GM19043 (cell line): ENCODE measurements around the gene FAM124B.

ENCODE experiments used
- ATAC-seq: cut with Tn5 transposase; IDR thresholded peaks from one replicate; pipeline ENCODE4 v1.9.1; 2021; ENCODE audit warnings: low read depth; ENCODE audit not compliant: unreplicated experiment

FAM124B gene

DNA sequence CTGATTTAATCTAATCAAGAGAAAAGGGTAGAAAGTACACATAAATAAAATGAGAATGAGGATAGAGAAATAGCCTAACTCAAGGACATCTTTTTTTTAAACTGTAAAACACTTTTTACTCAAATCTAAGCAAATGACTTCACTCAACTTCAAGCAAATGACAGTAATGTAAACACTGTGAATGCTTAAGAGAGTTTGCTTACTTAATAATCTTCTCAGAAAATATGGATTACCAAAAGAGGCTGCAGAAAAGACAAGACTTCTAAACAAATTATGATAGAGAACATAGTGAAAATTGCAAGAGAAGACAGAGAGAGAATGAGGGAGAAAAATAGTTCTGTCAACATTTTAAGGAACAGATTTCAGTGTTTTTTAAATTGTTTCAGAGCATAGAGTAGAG, 52.5 kb downstream of the FAM124B start:
- ATAC-seq = no peak

GRCh38 chr2:224347176-224348051, 54.5 kb downstream of the FAM124B start:
- ATAC-seq = no peak

DNA sequence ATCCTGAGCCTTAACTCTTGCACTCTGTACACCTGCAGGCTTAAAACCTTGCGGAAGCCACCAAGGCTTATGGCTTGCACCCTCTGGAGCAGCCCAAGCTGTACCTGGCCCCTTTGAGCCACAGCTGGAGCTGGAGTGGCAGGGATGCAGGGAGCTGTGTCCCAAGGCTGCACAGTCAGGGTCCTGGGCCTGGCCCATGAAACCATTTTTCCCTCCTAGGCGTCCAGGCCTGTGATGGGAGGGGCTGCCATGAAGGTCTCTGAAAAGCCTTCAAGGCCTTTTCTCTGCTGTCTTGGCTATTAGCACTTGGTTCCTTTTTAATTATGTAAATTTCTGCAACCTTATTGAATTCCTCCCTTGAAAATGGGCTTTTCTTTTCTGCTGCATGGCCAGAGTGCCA, 56.4 kb downstream of the FAM124B start:
- no peak for ATAC-seq

- ATAC-seq = no peak
Observed at GRCh38 chr2:224343226-224343625, 58.7 kb downstream of the FAM124B start.

- ATAC-seq = no peak
Observed at GRCh38 chr2:224335991-224336390, 65.9 kb downstream of the FAM124B start.

GRCh38 chr2:224334726-224335125, 67.2 kb downstream of the FAM124B start:
- ATAC-seq = no peak

DNA sequence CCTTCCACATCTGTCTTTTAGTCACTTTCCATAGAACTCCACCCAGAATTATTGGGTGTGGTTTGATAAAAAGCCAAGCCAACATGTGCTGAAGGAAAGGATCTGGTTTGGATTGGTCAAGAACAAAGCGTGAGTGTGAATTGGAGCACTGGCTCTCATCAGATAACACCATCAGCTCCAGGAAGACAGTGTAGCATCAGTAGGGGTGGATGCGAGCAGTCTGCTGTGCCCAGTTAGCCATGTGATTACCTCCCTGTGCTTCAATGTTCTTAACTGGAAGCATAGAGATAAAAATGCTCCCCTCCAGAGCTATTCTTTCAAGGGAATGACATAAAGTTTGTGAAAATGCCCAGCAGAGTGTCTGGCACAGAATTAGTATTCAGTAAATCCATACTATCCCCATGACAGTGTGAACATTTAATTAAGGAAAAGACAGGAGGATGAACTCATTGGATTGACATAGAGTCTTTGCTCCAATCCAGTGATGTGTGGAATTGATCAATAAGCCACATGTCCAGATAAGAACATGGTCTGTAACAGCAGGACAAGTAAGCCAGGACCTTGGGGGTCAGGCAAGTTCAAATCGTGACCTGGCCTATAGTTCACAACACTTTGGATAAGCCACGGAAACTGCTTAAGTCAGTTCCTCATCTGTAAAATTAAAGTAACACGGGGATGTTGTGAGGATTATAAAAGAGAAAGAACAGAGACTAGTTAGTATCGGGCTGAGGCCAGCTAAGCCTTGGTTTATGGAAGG, 68.0 kb downstream of the FAM124B start:
- ATAC-seq = no peak

- no peak for ATAC-seq
Observed at GRCh38 chr2:224331698-224332097, 70.2 kb downstream of the FAM124B start.

GRCh38 chr2:224328798-224329197, 73.1 kb downstream of the FAM124B start:
- no peak for ATAC-seq
